ENCODE results near the gene ASTL.

The ASTL gene

DNA sequence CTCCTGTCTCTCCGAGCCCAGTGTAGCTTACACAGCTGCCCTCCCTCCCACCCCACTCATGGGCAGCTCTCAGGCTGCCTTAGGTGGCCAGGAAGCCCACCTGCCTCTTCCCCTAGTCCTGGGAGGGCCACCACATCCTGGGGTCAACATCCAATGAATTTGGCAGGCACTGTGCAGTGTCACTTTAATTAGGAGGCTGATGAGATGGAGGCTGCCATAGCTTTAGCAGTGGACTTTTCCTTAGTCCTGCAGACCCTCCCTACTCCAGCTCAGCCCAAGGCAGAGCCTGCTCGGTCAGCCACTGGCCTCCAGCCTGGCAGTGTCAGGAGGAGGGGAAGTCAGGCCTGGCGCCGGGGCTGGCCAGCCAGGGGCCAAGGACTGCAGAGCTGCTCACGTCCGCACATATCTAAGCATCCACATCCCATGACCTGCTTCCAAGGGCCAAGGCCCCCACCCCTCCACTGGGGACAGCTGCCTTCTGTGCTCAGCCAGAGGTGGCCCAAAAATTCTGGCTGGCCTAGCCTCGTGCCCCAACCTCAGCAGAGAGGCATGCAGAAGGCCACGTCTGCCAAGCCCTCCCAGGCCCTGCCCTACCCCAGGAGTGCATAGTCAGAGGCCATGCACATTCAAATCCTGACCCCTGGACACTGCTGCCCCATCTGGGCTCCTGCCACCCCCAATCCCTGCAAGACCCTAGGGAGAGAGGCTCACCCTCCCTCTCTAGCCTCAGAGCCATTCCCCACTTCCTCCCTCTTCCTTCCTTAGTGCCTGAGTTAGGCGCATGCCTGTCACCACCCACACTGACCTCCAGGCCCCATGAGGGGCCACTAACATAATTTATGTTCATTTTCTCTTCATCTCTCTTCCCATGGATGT, 55.0 kb downstream of the ASTL start:
- no peak for DNase-seq

DNA sequence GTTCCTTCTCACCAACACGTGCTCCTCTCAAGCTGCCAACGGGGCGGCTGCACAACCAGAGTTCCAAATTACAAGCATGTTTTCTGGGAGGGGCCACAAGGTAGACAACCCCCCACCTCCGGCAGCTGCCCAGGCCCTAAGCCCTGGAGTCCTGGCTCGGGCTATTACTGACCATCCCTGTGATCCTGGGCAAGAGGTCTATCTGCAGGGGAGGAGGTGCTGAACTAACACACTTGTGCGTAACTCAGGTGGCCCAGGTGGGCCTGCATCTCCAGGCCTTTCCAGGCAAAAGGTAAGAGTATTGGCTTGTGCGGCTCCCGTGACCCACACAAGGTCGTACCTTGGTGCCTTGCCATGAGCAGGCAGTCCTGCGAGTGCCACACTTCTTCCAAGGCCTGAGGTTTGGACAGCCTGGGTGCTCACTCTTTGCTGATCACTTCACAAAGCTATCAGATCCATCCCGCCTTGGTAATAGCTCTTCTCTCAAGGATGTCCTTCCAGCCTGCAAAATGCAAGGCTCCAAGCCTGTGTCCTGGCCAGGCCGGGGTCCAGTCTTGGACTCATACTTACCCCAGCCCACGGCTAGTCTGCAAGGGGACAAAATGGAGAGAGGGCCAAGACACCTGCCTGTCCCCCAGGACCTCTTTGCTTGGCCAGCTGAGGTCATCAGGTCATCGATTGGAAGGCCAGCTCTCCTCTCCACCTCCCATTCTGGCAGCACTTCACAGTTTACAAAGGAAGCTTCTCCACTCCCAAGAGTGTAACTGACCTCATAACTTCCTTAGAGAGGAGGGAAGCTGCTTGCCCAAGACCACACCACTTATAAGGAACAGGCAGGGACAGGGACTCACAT, 55.9 kb downstream of the ASTL start:
- no peak for DNase-seq

DNA sequence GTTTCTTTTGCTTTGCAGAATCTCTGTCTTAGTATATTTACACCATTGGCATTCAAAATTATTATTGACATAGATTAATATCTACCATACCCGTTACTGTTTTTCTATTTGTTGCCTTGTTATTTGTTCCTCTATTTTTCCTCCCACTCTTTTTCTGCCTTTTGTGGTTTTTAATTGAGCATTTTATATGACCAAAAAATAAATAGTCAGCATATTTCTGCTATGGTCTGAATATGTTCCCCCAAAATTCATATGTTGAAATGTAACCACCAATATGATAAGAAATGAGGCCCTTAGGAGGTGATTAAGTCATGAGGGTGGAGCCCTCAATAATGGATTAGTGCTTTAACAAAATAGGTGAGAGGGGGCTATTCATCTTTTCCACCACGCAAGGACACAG, 57.3 kb downstream of the ASTL start:
- no peak for DNase-seq

DNA sequence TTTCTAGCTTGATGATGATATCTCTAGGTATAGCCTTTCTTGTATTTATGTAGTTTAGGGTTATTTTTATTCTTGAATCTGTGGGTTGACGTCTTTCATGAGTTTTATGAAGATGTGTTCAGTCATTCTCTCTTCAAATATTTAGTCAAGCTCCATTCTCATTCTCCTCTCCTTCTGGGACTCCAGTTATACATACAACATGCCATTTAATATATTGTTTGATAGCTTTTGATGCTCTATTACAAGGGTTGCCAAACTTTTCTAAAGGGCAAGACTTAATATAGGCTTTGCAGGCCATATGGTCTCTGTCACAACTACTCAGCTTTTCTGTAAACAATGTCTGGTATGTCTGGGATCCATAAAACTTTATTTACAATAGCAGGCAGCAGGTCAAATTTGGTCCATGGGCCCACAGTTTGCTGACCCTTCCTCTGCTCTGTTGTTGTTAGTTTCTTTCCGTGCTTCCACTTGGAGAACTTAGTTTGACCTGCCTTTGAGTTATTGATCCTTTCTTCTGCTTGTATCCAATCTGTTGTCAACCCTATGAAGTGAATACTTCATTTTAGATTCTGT, 63.0 kb downstream of the ASTL start:
- no peak for DNase-seq

DNA sequence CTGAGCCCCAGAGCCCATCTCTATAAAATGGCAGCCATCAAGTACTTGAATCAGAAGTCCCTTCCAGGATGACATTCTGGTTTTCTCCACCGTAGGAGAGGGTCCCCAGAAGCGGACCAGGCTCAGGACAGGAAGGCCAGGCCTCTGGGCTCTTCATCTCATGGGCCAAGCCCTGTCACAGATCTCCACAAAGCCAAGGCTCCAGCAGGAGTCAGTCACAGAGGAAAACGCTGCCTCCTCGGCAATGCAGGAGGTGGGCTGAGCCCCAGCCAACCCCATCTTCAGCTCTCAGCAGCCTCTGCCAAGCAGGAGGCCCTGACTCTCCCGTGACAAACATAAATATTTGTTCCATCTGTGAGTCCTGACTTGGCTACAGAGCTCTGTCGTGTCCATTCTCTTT, 64.1 kb downstream of the ASTL start:
- no peak for DNase-seq

DNA sequence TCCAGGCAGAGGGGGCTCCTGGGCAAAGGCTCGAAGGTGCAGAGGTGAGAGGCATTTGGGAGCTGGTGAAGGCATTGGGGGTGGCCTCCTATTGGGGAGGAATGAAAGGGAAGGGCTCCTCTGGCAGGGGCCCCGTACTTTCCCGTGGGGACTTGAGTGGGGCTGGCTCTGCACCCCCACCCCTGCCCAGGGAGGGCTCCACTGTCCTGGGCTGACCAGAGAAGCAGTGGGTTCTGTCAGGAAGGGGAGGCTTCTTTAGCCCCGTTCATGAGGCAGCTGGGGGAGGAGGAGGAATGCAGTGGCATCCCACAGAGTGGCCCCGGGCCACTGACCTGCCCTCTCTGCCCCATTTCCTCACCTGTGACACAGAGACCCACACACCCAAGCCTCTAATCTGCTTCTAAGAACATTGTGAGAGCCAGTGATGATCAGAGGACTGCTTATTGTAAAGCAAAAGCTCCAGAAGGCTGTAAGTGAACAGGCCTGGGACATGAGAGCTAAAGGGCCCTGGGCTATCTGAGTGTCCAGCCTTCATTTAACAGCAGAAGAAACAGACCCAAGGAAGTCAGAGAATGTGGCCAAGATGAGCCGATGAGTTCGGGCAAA, 65.0 kb downstream of the ASTL start:
- no peak for DNase-seq

All from right kidney (tissue), 1 donor.